ENCODE results near the gene REG1A. TPM values are rescaled to one million over a fixed set of nuclear protein-coding genes. Genes with fewer than 3 reads are reported as not detected.

The REG1A gene
- total and polyA plus RNA-seq, 9 of the 15 experiments (the other 6 are each of a cell fraction or from before 2014, with no cell fraction given): 3.1 TPM; not detected in 8

- WGBS (ENCODE audit: insufficient coverage, low coverage, missing lambda C conversion rate): 1% methylated on average over 4 of the region's 4 CpGs
- POLR2A ChIA-PET: no interaction called here
- DNase-seq (ENCODE audit: extremely low read depth in 1 of 4, low spot score in 3 of 4) (no peak), FAIRE-seq (no peak), ATAC-seq (no peak)
- H3K27ac ChIP-seq (ENCODE audit: extremely low read depth, low read depth, low read length): no peak overlapping the region
- H3K9ac ChIP-seq (ENCODE audit: insufficient read depth in 1 of 2, low read depth in 2 of 2, low read length in 2 of 2): no peak overlapping the region
- CTCF ChIA-PET (ENCODE audit: low intra/inter-chr PET ratio): no interaction called here
- H3K9me1 ChIP-seq (ENCODE audit: control insufficient read depth, insufficient read depth, low read length): no peaks in the 10 kb centered on the region
- no peaks in the 10 kb centered on the region for H3K79me2 ChIP-seq (ENCODE audit: control insufficient read depth, insufficient read depth, low read length)
- no peak overlapping the region for H2AFZ ChIP-seq (ENCODE audit: low read depth, low read length)
- no peaks in the 10 kb centered on the region for H3K9me3 ChIP-seq (replicated peaks; ENCODE audit: control insufficient read depth, insufficient read depth, low read depth, low read length)
- H3K36me3 ChIP-seq (ENCODE audit: control insufficient read depth, insufficient read depth, low read length): no peaks in the 10 kb centered on the region
- in situ Hi-C loops (cut with MboI) (no loop called here), intact Hi-C loops (cut with micrococcal nuclease) (no loop called here)
- H3K4me1 ChIP-seq (replicated peaks in 1 of 2; ENCODE audit: control insufficient read depth in 2 of 2, insufficient read depth in 2 of 2, low read length in 2 of 2): no peaks in the 10 kb centered on the region
- BruUV-seq (replicated peaks): no TSS peak
- H3K4me2 ChIP-seq (ENCODE audit: insufficient read depth, low read length): no peak overlapping the region
- H4K20me1 ChIP-seq (replicated peaks; ENCODE audit: control insufficient read depth, insufficient read depth, low read length): no peaks in the 10 kb centered on the region
- H3K4me3 ChIP-seq: no peak overlapping the region
- H3K27me3 ChIP-seq (ENCODE audit: control insufficient read depth in 2 of 2, insufficient read depth in 2 of 2, low read length in 2 of 2): no peaks in the 10 kb centered on the region
- TF ChIP-seq NELFE (IDR thresholded peaks at IDR 0.05; ENCODE audit: insufficient read depth, insufficient read length) (no peak), ZNF830 (CRISPR knock-in tag; IDR thresholded peaks at IDR 0.05) (no peak), MEIS2 (IDR thresholded peaks at IDR 0.05; ENCODE audit: partially characterized antibody) (no peak), SMAD2 (IDR thresholded peaks at IDR 0.05; ENCODE audit: low read depth, low read length) (no peak), ZBTB7A (IDR thresholded peaks at IDR 0.05; ENCODE audit: borderline replicate concordance, control insufficient read depth, low read depth, low read length) (no peak), ZNF347 (CRISPR knock-in tag; IDR thresholded peaks at IDR 0.05; ENCODE audit: low read depth) (no peak), NR4A1 (CRISPR knock-in tag; IDR thresholded peaks at IDR 0.05) (no peak), NR4A1 (tag; IDR thresholded peaks at IDR 0.05) (no peak)
- TF ChIP-seq, protein P1, sequence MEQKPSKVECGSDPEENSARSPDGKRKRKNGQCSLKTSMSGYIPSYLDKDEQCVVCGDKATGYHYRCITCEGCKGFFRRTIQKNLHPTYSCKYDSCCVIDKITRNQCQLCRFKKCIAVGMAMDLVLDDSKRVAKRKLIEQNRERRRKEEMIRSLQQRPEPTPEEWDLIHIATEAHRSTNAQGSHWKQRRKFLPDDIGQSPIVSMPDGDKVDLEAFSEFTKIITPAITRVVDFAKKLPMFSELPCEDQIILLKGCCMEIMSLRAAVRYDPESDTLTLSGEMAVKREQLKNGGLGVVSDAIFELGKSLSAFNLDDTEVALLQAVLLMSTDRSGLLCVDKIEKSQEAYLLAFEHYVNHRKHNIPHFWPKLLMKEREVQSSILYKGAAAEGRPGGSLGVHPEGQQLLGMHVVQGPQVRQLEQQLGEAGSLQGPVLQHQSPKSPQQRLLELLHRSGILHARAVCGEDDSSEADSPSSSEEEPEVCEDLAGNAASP (IDR thresholded peaks at IDR 0.05): no peak
- TF ChIP-seq, protein P2, sequence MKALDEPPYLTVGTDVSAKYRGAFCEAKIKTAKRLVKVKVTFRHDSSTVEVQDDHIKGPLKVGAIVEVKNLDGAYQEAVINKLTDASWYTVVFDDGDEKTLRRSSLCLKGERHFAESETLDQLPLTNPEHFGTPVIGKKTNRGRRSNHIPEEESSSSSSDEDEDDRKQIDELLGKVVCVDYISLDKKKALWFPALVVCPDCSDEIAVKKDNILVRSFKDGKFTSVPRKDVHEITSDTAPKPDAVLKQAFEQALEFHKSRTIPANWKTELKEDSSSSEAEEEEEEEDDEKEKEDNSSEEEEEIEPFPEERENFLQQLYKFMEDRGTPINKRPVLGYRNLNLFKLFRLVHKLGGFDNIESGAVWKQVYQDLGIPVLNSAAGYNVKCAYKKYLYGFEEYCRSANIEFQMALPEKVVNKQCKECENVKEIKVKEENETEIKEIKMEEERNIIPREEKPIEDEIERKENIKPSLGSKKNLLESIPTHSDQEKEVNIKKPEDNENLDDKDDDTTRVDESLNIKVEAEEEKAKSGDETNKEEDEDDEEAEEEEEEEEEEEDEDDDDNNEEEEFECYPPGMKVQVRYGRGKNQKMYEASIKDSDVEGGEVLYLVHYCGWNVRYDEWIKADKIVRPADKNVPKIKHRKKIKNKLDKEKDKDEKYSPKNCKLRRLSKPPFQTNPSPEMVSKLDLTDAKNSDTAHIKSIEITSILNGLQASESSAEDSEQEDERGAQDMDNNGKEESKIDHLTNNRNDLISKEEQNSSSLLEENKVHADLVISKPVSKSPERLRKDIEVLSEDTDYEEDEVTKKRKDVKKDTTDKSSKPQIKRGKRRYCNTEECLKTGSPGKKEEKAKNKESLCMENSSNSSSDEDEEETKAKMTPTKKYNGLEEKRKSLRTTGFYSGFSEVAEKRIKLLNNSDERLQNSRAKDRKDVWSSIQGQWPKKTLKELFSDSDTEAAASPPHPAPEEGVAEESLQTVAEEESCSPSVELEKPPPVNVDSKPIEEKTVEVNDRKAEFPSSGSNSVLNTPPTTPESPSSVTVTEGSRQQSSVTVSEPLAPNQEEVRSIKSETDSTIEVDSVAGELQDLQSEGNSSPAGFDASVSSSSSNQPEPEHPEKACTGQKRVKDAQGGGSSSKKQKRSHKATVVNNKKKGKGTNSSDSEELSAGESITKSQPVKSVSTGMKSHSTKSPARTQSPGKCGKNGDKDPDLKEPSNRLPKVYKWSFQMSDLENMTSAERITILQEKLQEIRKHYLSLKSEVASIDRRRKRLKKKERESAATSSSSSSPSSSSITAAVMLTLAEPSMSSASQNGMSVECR (CRISPR knock-in tag; IDR thresholded peaks at IDR 0.05): no peak
Observed at GRCh38 chr2:79090693-79091092, 29.6 kb upstream of the REG1A start.

Data from K562 (cell line).